GM12875 (cell line): ENCODE data around the gene ADAM11.

Experiments used
- H3K4me3 ChIP-seq: one replicate; pipeline ENCODE4 v1.5.1; 2011; ENCODE audit warnings: low read depth, low read length, control low read depth
- TF ChIP-seq, protein P1 (sequence below): IDR thresholded peaks from 2 replicates; pipeline ENCODE4 v1.5.1; 2011; ENCODE audit warnings: low read depth, mild to moderate bottlenecking, control low read depth, inconsistent platforms, low read length, moderate library complexity, borderline replicate concordance; ENCODE audit not compliant: insufficient read depth

Gene ADAM11

GRCh38 chr17:44766409-44767038 lies 7.7 kb downstream of the ADAM11 start:
- TF ChIP-seq, protein P1, sequence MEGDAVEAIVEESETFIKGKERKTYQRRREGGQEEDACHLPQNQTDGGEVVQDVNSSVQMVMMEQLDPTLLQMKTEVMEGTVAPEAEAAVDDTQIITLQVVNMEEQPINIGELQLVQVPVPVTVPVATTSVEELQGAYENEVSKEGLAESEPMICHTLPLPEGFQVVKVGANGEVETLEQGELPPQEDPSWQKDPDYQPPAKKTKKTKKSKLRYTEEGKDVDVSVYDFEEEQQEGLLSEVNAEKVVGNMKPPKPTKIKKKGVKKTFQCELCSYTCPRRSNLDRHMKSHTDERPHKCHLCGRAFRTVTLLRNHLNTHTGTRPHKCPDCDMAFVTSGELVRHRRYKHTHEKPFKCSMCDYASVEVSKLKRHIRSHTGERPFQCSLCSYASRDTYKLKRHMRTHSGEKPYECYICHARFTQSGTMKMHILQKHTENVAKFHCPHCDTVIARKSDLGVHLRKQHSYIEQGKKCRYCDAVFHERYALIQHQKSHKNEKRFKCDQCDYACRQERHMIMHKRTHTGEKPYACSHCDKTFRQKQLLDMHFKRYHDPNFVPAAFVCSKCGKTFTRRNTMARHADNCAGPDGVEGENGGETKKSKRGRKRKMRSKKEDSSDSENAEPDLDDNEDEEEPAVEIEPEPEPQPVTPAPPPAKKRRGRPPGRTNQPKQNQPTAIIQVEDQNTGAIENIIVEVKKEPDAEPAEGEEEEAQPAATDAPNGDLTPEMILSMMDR: no peak
- no peak overlapping the region for H3K4me3 ChIP-seq

- H3K4me3 ChIP-seq: no peak overlapping the region
Measured at GRCh38 chr17:44767493-44767892, 8.7 kb downstream of the ADAM11 start.

GRCh38 chr17:44768505-44769142 lies 9.8 kb downstream of the ADAM11 start:
- TF ChIP-seq, protein P1: no peak
- no peak overlapping the region for H3K4me3 ChIP-seq

More at GRCh38 chr17:44767493-44767892, 8.7 kb downstream of the ADAM11 start:
- TF ChIP-seq, protein P1: no peak

- TF ChIP-seq, protein P1: no peak
- H3K4me3 ChIP-seq: no peak overlapping the region
Measured at GRCh38 chr17:44769230-44769629, 10.4 kb downstream of the ADAM11 start.

DNA sequence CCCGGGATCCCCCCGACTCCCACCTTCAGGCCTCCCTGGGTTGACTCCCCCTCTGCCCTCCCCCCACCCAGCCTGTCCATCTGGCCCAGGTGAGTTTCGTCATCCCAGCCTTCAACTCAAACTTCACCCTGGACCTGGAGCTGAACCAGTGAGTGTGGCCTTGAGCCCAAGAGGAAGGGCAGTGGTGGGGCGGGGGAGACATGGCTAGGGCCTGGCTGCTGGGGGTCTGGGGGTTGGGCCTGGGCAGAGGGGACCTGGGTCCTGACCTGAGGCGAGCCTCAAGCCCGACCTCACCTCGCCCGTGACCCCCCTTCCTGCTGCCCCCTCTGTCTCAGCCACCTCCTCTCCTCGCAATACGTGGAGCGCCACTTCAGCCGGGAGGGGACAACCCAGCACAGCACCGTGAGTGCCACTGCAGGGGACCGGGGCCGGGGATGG lies 10.9 kb downstream of the ADAM11 start:
- TF ChIP-seq, protein P1: no peak

GRCh38 chr17:44770166-44770925 lies 11.6 kb downstream of the ADAM11 start:
- no peak overlapping the region for H3K4me3 ChIP-seq

More for the DNA sequence above, 10.9 kb downstream of the ADAM11 start:
- no peak overlapping the region for H3K4me3 ChIP-seq

More at GRCh38 chr17:44770166-44770925, 11.6 kb downstream of the ADAM11 start:
- TF ChIP-seq, protein P1: no peak
